T-helper 1 cell (primary cell): ENCODE results near the gene BMPR1A.
"Not testable (repeated sequence)": the region's sequence is repeated elsewhere in the genome, so short reads cannot be mapped to it uniquely, and the experiment has no call there.

Experiments
- DNase-seq, 5 donors: peaks; one replicate each; pipeline ENCODE4 v3.0.0-alpha.2; 2012 to 2020

The BMPR1A gene

DNA sequence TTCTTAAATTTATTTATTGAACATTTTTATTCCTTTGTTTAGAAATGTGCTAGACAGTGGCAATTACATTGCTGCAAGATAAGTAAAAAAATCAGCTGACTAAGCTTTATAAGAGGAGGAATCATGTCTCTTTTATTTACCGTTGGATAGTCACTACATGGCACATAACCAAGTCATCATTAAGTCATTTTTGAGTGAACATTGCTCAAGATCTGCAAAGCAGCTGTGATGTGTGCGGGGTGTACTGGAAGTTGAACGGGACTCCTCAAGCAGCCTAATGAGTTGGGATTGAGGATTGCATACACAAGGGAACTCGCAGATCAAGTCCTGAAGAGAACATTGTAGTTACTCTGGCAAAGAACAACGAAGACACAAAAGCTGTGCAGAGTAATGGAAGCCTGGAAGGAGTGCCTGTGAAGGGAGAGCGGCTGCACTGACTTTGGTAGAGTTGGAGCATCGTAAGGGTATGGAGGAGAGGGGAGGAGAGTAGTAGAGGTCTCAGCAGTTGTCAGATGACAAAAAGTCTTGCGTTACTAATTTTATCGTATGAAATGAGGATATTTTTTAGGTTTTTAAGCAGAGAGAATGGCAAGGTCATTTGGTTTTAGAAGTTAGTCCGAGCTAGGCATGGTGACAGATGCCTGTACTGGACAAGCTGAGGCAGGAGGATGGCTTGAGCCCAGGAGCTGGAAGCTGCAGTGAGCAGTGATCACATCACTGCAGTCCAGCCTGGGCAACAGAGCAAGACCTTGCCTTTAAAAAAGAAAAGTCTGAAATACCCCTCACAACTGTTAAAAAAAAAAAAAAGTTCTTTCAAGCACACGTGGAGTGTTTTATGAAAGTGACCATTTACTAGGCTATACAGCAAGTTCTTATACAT, 95.1 kb downstream of the BMPR1A start:
- no peak for DNase-seq

DNA sequence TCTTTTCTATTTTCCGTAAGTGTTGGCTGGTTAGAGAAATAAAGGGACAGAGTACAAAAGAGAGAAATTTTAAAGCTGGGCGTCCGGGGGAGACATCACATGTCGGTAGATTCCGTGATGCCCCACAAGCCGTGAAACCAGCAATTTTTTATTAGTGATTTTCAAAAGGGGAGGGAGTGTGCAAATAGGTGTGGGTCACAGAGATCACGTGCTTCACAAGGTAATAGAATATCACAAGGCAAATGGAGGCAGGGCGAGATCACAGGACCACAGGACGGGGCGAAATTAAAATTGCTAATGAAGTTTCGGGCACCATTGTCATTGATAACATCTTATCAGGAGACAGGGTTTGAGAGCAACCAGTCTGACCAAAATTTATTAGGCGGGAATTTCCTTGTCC, 97.2 kb downstream of the BMPR1A start:
- not testable (repeated sequence) for DNase-seq

GRCh38 chr10:86855513-86855912, 99.1 kb downstream of the BMPR1A start:
- no peak for DNase-seq

- DNase-seq = no peak
Measured at GRCh38 chr10:86856156-86856555, 99.7 kb downstream of the BMPR1A start.

- no peak for DNase-seq
Measured at GRCh38 chr10:86857128-86857721, 100.8 kb downstream of the BMPR1A start.

DNA sequence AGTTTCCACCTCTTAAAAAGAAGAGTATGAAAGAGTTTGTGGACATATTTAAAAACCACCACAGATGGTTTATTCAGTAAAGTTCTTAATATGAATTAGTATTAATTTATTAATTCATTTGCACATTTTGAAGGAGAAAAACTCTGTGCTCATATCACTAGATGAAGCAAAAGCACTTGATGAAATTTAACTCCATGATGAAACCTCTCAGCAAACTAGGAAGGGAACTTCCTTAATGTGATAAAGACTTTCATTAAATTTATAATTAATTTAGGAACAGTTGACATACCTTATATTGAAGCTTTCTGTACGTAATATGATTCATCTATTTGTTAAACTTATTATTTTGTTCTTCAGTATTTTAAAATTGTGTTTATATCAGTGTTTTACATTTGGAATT, 101.6 kb downstream of the BMPR1A start:
- DNase-seq = no peak

DNA sequence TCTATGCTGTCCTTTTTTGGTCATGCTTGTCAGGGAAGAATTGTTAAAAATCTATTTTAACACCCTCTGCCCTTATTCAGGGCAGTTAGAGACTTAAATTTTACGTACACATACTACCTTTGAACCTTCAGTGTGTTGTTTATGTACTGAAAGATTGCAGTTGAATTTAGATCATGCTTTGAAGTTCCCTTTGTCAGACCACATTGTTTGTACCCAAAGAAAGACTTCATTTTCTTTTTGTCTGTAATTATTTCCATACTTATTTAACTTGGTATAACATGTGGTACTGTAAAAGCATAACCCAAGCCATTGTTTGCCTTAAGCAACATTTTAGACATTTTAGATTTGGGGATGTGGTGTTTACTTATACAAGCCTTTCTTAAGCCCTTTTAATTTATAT, 104.9 kb downstream of the BMPR1A start:
- no peak for DNase-seq

GRCh38 chr10:86862373-86862772, 106.0 kb downstream of the BMPR1A start:
- no peak for DNase-seq

DNA sequence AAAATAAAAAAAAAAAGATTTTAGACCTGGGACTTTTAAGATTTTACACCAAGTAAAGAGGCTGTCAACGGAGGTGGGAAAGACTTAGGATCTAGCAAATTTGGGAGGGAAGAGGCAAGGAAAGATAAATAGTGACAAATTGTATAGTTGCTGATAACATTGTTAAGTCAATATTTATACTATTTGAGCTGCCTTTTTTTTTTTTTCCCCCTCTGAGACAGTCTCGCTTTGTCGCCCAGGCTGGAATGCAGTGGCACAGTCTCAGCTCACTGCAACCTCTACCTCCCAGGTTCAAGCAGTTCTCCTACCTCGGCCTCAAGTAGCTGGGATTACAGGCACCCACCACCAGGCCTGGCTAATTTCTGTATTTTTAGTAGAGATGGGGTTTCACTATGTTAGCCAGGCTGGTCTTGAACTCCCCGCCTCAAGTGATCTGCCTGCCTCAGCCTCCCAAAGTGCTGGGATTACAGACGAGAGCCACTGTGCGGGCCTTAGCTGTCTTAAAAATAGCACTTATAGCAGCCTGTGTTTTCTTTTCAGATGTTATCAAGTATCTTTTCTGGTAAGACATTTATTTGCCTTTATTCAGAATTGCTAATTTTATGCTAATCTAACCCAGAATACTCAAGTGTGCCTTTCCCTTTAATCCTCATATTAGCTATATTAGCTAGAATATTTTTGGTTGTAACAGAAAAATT, 106.5 kb downstream of the BMPR1A start:
- no peak for DNase-seq

GRCh38 chr10:86863484-86863842, 107.0 kb downstream of the BMPR1A start:
- DNase-seq = no peak

DNA sequence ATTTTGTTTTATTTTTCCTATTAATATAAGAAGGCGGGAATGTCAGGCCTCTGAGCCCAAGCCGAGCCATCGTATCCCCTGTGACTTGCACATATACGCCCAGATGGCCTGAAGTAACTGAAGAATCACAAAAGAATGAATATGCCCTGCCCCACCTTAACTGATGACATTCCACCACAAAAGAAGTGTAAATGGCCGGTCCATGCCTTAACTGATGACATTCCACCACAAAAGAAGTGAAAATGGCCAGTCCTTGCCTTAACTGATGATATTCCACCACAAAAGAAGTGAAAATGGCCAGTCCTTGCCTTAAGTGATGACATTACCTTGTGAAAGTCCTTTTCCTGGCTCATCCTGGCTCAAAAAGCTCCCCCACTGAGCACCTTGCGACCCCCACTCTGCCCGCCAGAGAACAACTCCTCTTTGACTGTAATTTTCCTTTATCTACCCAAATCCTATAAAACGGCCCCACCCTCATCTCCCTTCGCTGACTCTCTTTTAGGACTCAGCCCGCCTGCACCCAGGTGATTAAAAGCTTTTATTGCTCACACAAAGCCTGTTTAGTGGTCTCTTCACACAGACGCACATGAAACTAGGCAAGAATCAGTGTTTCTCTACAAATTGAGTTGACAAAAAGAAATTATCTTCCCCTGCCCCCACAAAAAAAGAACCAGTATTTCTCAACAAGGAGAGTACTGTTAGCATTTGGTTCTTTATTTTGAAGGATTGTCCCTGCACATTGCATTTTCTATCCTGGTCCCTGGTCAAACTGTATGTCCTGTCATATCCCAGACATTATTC, 108.8 kb downstream of the BMPR1A start:
- DNase-seq = not testable (repeated sequence)

DNA sequence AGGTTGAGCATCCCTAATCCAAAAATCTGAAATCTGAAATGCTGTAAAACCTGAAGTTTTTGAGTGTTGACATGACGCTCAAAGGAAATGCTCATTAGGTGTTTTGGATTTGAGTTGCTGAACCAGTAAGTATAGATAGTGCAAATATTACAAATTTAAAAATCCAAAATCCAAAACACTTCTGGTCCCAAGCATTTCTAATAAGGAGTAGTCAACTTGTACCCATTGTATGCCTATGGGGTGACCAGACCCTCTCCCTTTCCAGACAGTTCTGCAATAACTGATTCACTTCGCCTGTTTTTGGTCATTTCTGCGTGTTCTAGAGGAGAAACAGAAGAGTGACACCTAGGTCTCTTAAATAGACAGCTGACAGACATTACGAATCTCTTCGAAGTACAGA, 110.7 kb downstream of the BMPR1A start:
- DNase-seq = no peak

- no peak for DNase-seq
Measured at GRCh38 chr10:86868353-86868752, 111.9 kb downstream of the BMPR1A start.

DNA sequence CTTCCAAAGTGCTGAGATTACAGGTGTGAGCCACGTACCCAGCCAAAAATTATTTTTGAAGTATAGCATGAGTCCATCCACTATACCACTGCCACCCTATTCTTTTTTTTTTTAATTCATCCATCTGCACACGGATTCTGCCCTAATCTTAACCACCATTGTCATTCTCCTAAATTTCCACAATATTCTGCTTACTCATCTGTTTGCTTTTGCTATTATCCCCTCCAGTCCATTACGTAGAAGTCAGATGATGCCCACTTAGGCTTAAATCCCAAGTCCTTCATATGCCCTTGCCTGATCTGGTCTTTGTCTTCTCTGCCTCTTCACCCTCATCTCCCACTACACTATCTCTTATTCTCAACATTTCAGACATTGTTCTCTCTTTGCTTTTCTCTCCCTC, 114.3 kb downstream of the BMPR1A start:
- DNase-seq = no peak

DNA sequence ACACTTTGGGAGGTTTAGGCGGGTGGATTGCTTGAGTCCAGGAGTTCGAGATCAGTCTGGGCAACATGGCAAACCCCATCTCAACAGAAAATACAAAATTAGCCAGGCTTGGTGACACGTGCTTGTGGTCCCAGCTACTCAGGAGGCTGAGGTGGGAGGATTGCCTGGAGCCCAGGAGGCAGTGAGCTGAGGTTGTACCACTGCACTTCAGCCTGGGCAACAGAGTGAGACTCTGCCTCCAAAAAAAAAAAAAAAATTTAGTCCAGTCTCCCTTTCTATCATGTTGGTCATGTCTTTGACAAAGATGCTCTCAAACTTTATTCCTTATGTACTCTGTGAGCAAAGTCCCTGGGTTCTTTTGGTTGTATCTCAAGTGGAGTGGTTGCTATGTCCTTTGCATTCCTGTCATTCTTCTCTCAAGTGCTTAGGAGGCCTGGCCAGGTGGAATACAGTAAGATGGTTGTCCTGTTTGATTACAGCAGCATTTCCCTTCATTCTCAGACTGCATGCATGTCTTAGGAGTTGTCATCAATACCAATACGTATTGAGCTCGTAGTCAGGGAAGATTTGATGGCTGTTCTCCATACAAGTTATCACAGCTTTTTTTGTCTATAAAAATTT, 115.3 kb downstream of the BMPR1A start:
- DNase-seq = no peak

DNA sequence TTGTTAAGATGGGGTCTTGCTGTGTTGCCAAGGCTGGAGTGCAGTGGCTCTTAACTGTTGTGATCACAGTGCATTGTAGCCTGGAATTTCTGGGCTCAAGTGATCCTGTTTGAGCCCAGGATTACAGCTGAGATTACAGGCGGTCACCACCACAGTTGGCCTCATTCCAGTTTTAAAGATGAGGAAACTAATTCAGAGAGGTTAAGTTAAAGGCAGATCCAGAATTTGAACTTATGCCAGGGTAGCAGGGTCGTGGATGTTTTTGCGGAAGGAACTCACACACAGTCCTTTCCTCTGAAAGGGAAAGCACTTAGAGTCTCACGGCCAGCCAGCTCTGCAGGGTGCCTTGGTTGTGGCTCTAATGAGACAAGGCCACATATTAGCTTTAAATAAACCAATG, 116.3 kb downstream of the BMPR1A start:
- DNase-seq = no peak

- DNase-seq = peak in 1 of 5 donors; percentile 20
Measured at GRCh38 chr10:86876748-86877147, 120.3 kb downstream of the BMPR1A start.

DNA sequence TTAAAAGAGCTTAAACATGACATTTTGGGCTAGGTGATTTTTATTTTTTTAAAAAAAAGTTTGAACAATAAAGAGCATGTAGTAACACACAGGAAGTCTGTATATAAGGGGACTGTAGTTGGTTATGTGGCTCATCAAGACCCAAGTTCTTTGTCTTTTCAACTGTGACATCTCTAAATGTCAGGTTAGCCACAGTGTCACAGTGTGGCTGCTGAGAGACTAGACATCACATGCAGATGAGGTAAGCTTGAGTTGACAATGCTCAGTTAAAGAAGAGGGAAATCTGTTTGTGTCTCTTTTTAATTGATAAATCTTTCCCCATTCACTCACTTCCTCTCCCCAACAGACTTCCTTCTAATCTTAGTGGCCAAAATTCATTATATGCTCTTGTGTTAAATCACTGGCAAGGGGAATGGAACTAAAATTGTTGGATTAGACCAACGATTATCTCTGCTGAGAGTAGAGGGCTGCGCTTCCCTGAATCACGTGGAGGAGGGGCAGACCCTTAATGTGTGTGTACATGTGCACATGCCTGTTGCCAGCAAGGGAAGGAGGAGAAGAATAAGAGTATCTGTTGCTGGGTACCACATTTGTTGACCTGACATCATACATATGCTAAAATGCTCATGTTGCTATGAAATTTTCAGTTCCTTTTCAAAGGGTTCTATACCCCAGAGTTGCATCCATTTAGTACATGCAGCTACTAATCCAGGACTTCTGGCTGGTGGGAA, 122.7 kb downstream of the BMPR1A start:
- no peak for DNase-seq

- no peak for DNase-seq
Measured at GRCh38 chr10:86880971-86881370, 124.6 kb downstream of the BMPR1A start.

DNA sequence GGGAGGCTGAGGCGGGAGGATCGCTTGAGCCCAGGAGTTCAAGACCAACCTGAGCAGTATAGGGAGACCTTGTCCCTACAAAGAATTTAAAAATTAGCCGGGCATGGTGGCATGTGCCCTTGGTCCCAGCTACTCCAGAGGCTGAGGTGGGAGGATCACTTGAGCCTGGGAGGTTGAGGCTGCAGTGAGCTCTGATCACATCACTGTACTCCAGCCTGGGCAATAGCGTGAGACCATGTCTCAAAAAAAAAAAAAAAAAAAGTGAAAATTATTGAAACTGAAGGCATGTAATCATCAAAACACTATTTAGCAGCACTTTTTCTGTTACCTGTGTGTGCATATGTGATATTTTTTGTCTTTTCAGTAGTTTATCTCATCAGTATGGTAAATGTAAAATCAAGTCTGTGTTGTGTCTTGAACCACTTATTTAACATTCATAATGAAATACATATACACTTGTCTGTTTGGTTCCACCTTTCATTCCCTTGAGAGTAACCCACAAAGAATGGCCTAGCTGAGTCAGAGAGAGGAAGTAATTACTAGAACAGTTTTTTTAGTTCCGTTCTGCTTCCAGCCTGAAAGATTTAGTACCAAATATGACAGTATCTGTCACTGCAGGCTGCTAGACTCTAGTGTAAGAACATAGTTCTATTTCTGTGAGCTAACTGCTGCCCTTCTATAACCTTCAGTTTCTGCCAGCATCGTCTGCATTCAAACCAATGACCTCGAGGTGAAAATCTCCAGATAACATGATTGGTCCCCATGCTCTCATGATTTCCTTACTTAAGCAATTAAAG, 132.4 kb downstream of the BMPR1A start:
- DNase-seq = peak in 1 of 5 donors; percentile 79

DNA sequence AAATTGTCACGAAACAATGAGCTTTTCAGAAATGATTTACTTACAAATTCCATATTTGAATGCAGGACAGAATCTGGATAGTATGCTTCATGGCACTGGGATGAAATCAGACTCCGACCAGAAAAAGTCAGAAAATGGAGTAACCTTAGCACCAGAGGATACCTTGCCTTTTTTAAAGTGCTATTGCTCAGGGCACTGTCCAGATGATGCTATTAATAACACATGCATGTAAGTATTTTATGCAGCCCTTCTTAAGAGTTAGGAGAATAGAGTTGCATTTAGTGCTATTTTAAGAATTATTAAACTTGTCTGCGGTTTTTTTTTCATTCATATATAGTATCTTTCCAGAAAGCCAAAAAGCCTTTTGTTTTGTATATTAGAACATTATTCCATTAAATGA, 133.6 kb downstream of the BMPR1A start:
- DNase-seq = no peak
